HFF-Myc (cell line): ENCODE measurements around the gene SLC35E4.
"Not testable (repeated sequence)": the region's sequence is repeated elsewhere in the genome, so short reads cannot be mapped to it uniquely, and the experiment has no call there.

ENCODE experiments used
- DNase-seq: peaks from one replicate; pipeline ENCODE4 v3.0.0-alpha.2; 2011; ENCODE audit warnings: low read depth; ENCODE audit errors: extremely low read depth
- H3K4me3 ChIP-seq: replicated peaks from 2 replicates; pipeline ENCODE4 v1.5.1; 2011; ENCODE audit warnings: low read depth, mild to moderate bottlenecking, control low read depth, low read length
- CTCF ChIP-seq: IDR thresholded peaks from 2 replicates; pipeline ENCODE4 v1.5.1; 2012; ENCODE audit warnings: mild to moderate bottlenecking, low read depth, low read length, control low read depth; ENCODE audit errors: missing control alignments

The SLC35E4 gene

GRCh38 chr22:30626413-30626812 lies 9.2 kb upstream of the SLC35E4 start:
- H3K4me3 ChIP-seq = no peak overlapping the region
- no peak for DNase-seq
- TF ChIP-seq CTCF = no peak

- DNase-seq = no peak
- no peak overlapping the region for H3K4me3 ChIP-seq
- no peak for TF ChIP-seq CTCF
Measured at GRCh38 chr22:30627471-30627870, 8.1 kb upstream of the SLC35E4 start.

- no peak for DNase-seq
- no peak for TF ChIP-seq CTCF
- H3K4me3 ChIP-seq = no peak overlapping the region
Measured at GRCh38 chr22:30628491-30628890, 7.1 kb upstream of the SLC35E4 start.

GRCh38 chr22:30631469-30631868 lies 4.1 kb upstream of the SLC35E4 start:
- H3K4me3 ChIP-seq = not testable (repeated sequence)

GRCh38 chr22:30634471-30635233 lies 929 bp upstream of the SLC35E4 start:
- H3K4me3 ChIP-seq = peak overlapping the region; percentile 40
- peak; percentile 73 for DNase-seq
- peak; percentile 96 for TF ChIP-seq CTCF

More at GRCh38 chr22:30631469-30631868, 4.1 kb upstream of the SLC35E4 start:
- not testable (repeated sequence) for DNase-seq

- no peak for DNase-seq
- no peak for TF ChIP-seq CTCF
- peak overlapping the region; percentile 73 for H3K4me3 ChIP-seq
Measured at GRCh38 chr22:30636226-30637077, 871 bp downstream of the SLC35E4 start.

GRCh38 chr22:30637701-30638114 lies 2.1 kb downstream of the SLC35E4 start:
- no peak for DNase-seq
- H3K4me3 ChIP-seq = peak overlapping the region; percentile 73
- no peak for TF ChIP-seq CTCF
